Measurements from ENCODE around the gene SV2A. TPM values are rescaled to one million over a fixed set of nuclear protein-coding genes. Genes with fewer than 3 reads are reported as not detected.
A peak's percentile ranks its signal among the peaks of the same experiment; 100 is the strongest.

Gene SV2A
- total and polyA plus RNA-seq, 7 donors = 0.60 to 6.9 (median 4.1) TPM; not detected in 1

GRCh38 chr1:149884433-149885338 is 33.0 kb downstream of the SV2A start:
- H3K4me3 ChIP-seq = peak overlapping the region; percentile 72 to 79 (median 76)
- intact Hi-C loops (cut with DNase I) = loop anchor here (10.0 kb wide), 1 partner anchor 180 kb away; the partner anchor contains the start of gene VPS45
- H3K9me3 ChIP-seq = no peaks in the 10 kb centered on the region
- no peaks in the 10 kb centered on the region for H3K36me3 ChIP-seq
- H3K27me3 ChIP-seq = no peaks in the 10 kb centered on the region
- peak overlapping the region; percentile 97 to 100 (median 99) for H3K27ac ChIP-seq
- peaks cover 3 to 32% (median 21%) of the 10 kb centered on the region in 4 donors for H3K4me1 ChIP-seq
- 7 to 12% methylated on average over 9 of the region's 9 CpGs for WGBS, 2 donors
- TF ChIP-seq POLR2AphosphoS5 (IDR thresholded peaks at IDR 0.05) (peak in 2 of 4 donors; percentile 1 to 23), CTCF (IDR thresholded peaks at IDR 0.05) (no peak), POLR2A (IDR thresholded peaks at IDR 0.05) (no peak)
- no peak for DNase-seq

DNA sequence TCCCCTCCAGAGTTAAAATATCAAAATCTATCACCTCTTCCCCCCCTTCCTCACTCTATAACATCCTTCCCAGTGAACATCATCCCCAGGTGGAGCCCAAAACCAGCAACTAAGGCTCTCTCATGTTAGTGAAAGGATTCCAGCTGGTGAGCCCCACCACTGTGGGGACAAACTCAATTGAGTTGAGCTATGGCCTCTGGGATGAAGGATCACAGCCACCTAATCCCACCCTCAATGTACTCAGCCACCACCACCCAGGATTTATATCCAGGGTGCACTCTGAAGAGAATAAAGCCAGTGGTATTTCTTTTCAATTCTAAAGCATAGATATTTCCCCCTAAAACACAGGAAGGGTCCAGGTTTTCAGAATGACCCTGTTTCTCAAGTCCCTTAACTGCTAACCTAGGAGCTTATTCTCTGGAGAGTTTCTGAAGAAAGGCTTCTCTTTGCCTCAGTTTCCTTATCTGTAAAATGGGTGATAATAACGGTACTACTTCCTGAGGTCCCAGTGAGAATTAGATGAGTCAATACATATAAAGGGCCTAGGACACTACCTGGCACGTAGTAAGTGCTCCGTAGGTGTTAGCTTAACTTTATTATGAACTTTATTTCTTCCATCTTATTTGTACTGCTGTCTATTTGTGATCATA is 33.9 kb downstream of the SV2A start:
- Histone ChIP-seq H3K36me3 (no peaks in the 10 kb centered on the region), H3K9me3 (no peaks in the 10 kb centered on the region), H3K27me3 (no peaks in the 10 kb centered on the region), H3K27ac (peak overlapping the region in 1 of 4 donors; percentile 97), H3K4me1 (peaks cover 3 to 28% (median 18%) of the 10 kb centered on the region in 4 donors), H3K4me3 (no peak overlapping the region)
- no peak for DNase-seq
- intact Hi-C loops (cut with DNase I) = loop anchor here (10.0 kb wide), 1 partner anchor 181 kb away; the partner anchor contains the start of gene VPS45
- WGBS, 2 donors = 80 to 87% methylated on average over 3 of the region's 3 CpGs
- TF ChIP-seq POLR2A (IDR thresholded peaks at IDR 0.05) (no peak), POLR2AphosphoS5 (IDR thresholded peaks at IDR 0.05) (no peak), EP300 (IDR thresholded peaks at IDR 0.05) (no peak), CTCF (IDR thresholded peaks at IDR 0.05) (no peak)

DNA sequence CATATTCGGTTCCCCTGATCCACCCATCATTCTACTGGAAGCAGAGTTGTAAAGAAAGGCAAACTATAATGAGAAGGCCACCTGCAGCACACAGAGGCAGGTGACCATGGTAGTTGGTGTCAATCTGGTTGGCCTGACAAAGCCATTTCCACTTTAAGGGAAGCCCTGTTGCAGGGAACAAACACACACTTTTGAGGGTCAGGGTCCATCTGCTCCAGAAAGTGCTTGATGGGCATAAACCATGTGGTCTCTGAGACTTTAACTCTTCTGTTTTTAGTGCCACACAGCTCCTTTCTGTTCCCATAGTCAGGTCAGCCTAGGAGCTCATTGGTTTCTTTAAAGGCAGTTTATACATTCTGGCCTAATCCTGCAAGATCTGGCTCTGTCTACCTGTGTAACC is 35.8 kb downstream of the SV2A start:
- intact Hi-C loops (cut with DNase I) = loop anchor here (10.0 kb wide), 1 partner anchor 183 kb away; the partner anchor contains the start of gene VPS45
- no peaks in the 10 kb centered on the region for H3K36me3 ChIP-seq
- TF ChIP-seq POLR2A (IDR thresholded peaks at IDR 0.05) (no peak), EP300 (IDR thresholded peaks at IDR 0.05) (no peak), CTCF (IDR thresholded peaks at IDR 0.05) (no peak), POLR2AphosphoS5 (IDR thresholded peaks at IDR 0.05) (no peak)
- H3K27ac ChIP-seq = no peak overlapping the region
- no peaks in the 10 kb centered on the region for H3K9me3 ChIP-seq
- H3K4me1 ChIP-seq = peaks cover 3 to 20% (median 18%) of the 10 kb centered on the region in 4 donors
- 58 to 88% methylated on average over 1 of the region's 1 CpG for WGBS, 2 donors
- no peak overlapping the region for H3K4me3 ChIP-seq
- no peaks in the 10 kb centered on the region for H3K27me3 ChIP-seq
- no peak for DNase-seq

- Histone ChIP-seq H3K27me3 (no peaks in the 10 kb centered on the region), H3K4me1 (peaks cover 0 to 12% (median 10%) of the 10 kb centered on the region in 4 donors), H3K4me3 (no peak overlapping the region), H3K36me3 (no peaks in the 10 kb centered on the region), H3K9me3 (no peaks in the 10 kb centered on the region), H3K27ac (no peak overlapping the region)
- TF ChIP-seq EP300 (IDR thresholded peaks at IDR 0.05) (no peak), POLR2A (IDR thresholded peaks at IDR 0.05) (no peak), POLR2AphosphoS5 (IDR thresholded peaks at IDR 0.05) (no peak)
- no peak for DNase-seq
- intact Hi-C loops (cut with DNase I) = no loop called here
- WGBS, 2 donors = 81 to 93% methylated on average over 1 of the region's 1 CpG
Measured at GRCh38 chr1:149879556-149879955, 38.1 kb downstream of the SV2A start.
